GM19238 (cell line): ENCODE measurements around the gene TMA7B.

ENCODE experiments used
- DNase-seq: peaks from one replicate; pipeline ENCODE4 v3.0.0; 2011; ENCODE audit warnings: low spot score; ENCODE audit not compliant: insufficient read length

Gene TMA7B

DNA sequence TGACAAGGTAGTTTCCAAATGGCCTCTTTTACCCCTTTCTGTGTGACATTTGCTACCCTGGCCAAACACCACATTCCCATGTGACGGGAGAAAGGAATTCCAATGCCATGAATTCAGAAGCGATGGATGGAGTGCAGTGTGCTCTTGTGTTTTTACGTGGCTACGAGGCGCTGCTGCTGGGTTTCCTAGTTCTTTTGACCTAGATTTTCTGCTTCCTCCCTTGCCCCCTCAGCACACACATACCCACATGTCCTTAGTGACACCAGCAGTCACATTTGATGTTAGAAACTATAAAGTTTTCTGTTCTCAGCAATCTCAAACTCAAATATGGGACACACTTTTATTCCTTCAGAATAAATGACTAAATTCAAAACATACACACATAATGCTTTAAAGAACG, 7.8 kb upstream of the TMA7B start:
- no peak for DNase-seq

DNA sequence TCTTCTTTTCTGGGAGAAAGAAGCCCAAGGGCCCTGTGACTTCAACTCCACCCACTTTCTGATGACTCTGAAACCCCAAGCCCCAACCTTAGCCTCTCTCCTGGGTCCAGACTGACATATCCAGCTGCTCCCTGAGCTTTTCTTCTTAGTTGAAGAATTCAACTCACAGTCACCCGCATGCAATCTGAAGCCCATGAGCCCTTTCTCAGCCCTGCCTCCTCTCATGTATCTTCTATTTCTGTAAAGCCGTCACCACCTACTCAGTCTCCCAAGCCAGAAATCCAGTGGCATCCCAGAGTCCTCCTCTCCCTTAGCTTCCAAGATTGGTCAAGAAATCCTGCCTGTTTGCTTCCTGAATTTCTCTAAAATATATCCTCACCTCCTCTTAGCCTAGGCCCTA, 7.1 kb upstream of the TMA7B start:
- no peak for DNase-seq

DNA sequence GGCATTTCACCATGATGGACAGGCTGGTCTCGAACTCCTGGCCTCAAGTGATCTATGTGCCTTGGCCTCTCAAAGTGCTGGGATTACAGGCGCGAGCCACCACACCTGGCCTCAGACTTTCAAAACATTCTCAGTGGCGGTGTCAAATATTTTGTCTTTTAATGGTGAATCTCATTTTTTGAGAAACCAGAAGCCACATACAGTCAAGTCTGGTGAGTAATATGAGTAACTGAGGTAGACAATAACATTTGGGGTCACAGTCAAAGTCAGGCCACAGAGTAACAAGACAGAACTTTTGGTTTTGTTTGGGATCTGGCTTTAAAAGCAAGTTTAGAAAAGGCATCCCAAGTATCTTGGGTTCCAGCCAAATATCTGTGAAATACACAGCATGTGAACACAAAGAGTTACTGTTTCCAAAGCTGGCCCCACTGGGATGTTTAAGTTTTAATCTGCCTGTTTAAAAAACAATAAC, 5.6 kb upstream of the TMA7B start:
- DNase-seq, result no peak

DNA sequence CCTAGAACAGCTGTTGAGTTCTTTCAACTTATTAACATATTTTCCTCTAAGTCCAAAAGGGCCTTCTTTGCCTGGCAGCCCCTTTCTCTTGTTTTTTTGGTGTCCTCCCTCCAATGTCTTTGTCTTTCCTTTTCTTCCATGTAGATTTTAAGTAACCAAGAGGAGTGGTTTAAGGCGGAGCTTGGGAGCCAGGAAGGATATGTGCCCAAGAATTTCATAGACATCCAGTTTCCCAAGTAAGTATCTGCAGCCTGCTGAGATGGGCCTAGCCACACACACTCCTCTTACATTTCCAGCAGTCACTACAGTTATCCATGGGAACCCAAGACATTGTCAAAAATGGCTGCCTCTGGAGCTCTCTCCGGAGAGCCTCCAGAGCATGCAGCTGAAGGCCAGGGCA, 4.5 kb upstream of the TMA7B start:
- no peak for DNase-seq

DNA sequence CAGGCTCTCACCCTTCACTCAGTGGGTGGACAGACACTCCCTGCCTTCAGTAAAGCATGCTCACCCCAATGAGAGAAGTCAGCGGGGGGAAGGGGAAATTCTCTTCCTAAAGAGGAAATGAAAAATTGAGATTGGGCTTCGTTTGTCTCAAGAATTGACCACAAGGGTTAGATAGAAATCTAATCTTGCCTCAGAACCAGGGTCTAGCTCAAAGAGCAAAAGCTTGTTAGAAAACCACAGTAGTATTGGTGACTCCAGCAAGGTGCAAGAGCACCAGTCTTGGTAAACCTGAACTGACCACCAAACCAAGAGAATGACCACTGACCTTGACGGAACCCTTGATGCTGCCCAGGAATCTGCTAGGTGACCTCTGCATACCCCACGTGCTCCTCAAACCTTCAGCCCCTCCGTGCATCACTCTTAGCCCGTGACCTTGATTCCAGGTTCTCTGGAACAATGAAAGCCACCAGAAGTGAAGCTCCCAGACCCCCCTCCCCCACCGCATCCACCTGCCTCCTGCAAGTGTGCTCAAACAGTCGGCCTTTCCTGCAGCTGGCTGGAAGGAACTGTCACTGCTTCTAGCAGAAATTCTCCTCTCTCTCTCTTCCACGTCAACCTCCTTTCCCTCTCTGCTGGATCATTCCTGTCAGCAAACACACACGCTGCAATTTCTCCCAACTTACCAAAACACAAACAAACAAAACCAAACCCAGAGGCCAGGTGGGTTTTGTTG, 3.1 kb upstream of the TMA7B start:
- DNase-seq, result peak; percentile 22

- no peak for DNase-seq
These were observed 2.0 kb upstream of the TMA7B start for GRCh38 chr22:39958009-39958711.

DNA sequence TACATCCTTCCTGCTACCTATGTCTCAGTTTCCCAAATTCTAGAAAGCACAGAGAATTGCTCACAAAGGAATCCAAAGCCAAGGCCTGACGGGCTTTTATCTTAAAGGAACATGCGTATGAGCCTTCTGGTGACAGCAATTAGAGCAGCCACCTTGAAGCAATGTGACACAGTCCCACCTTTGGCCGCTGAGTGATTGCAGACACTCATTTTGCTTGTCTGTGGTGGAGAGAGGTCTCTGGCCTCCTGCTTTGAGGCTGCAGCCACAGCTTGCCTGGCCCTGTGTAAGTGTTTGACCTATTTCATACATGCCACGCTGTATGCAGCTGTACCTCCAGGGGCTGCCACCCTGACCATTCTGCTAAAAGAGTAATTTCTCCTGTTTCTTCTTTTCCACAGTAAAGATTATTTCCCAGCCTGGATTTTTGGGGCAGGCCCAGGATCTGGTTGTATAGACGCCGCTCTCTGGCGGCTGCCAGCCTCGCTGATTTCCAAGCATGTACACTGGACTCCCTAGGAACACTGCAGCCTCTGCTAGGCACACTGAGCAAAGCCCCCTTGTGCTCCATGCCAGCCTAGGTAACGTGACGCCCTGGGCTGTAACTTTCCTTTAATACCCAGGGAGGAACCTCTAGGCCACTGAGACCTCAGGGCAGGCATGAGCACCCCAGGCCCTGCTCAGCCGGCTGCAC, 1.1 kb upstream of the TMA7B start:
- no peak for DNase-seq

GRCh38 chr22:39960791-39961746, 872 bp downstream of the TMA7B start:
- peak; percentile 47 for DNase-seq

- DNase-seq, result no peak
These were observed 1.9 kb downstream of the TMA7B start for GRCh38 chr22:39962071-39962470.

DNA sequence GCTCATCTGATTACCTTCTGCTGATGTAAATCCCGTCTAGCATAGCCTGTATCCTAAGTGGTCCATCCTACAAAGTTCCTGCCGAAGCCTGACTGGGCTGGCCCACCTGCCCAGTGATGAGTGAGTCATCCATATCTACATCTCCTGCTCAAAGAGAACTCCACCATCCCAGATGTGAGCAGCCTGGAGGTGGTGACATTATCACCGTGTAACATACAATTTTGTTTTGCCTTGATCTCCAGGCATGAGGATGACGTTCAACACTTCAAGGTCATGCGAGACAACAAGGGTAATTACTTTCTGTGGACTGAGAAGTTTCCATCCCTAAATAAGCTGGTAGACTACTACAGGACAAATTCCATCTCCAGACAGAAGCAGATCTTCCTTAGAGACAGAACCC, 5.6 kb downstream of the TMA7B start:
- DNase-seq, result no peak

- no peak for DNase-seq
These were observed 6.3 kb downstream of the TMA7B start for GRCh38 chr22:39966470-39966869.

- no peak for DNase-seq
These were observed 7.1 kb downstream of the TMA7B start for GRCh38 chr22:39967103-39967829.

DNA sequence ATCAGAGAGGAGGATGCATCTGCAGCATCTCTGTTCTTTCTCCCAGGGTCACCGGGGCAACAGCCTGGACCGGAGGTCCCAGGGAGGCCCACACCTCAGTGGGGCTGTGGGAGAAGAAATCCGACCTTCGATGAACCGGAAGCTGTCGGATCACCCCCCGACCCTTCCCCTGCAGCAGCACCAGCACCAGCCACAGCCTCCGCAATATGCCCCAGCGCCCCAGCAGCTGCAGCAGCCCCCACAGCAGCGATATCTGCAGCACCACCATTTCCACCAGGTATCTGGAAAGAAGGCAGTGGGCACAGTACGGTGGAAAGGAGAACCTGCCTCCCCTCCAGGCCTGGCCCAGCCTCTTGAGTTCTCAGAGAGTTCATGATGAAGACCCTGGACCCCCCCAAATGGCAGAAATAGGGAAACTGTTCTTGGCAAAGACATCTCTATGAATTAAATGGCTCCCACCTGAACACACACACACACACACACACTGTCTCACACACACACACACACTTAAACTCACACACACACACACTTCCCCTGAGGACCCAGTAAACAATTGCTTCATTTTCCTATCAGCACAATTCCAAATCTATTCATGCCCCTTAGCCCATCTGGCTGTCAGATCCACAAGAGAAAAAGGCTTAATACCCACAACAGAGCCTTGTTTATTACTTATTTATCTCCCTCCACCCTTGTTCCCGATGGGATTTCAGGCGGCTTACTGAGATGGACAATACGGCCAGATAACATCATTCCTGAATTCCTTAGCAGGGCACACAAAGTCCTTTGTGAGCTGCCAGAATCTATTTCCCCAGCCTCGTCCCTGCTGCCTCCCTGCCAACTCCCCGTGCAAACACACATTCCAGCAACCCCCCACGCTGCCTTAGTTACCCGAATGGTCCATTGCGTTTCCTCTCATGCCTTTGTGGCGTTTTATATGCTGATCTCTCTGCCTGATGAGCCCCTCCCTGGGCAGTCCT, 8.1 kb downstream of the TMA7B start:
- DNase-seq, result no peak

DNA sequence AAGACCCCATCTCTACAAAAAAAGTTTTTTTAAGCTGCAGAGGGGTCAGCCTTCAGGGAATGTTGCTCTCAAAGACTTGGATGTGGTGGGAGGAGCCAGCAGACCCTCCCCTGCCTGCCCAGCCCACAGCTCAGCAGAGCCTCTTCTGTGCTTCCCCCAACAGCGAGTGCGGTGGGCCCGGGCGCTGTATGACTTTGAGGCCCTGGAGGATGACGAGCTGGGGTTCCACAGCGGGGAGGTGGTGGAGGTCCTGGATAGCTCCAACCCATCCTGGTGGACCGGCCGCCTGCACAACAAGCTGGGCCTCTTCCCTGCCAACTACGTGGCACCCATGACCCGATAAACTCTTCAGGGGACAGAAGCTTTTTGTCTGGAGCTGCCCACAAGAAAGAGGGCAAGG, 10.5 kb downstream of the TMA7B start:
- no peak for DNase-seq

DNA sequence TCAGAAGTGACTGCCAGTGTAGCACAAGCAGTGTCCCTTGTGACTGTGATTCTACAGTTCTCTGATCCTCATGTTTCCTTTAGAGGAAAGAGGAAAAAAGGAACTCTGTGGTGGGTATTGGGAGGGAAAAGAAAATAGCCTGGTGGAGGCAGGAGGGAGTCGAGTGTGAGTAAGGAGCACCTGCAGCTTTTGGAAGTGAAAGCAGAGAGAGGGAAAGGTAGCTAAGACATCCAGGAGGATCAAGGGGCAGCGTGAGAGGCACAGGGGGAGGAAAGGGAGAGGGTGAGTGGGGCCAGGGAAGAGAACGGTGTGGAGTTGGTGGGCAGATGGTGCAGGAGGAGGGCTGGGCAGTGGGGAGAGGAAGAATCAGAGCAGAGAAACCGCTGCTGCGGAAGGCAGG, 12.4 kb downstream of the TMA7B start:
- DNase-seq, result no peak

- DNase-seq, result no peak
These were observed 13.5 kb downstream of the TMA7B start for GRCh38 chr22:39973656-39974055.

DNA sequence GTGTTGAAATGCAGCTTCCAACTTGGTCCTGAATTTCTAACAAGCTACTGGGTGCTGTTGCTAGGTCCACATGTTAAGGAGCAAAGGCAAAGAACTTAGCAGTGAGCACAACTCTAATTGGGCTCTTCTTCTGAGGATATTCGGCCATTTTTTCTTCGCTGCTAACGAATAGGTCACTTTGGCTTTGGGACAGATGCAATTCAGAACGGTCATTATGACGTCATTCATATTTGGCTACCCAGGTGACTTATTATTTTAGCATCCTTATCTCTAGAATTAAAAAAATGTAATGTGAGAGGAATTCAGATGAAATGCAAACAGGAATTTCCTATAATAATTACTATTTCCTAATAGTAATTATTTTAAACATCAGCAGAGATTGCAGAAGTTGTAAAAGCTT, 13.9 kb downstream of the TMA7B start:
- no peak for DNase-seq

- no peak for DNase-seq
These were observed 18.9 kb downstream of the TMA7B start for GRCh38 chr22:39979048-39979447.

- DNase-seq, result no peak
These were observed 19.3 kb downstream of the TMA7B start for GRCh38 chr22:39979458-39979857.
